DND-41 (cell line): Measurements from ENCODE around the gene EFNA4.
A peak's percentile ranks its signal among the peaks of the same experiment; 100 is the strongest.

Source experiments
- ATAC-seq: fragments of 200-7000 bp; cut with Tn5 transposase; 3 replicates; pipeline ENCODE4 v1.9.1; 2021; ENCODE audit warnings: low read depth; ENCODE audit not compliant: insufficient read depth
- DNase-seq: peaks from one replicate; pipeline ENCODE4 v3.0.0-alpha.2; 2020
- H2AFZ ChIP-seq: 2 replicates; pipeline ENCODE4 v1.6.0; 2012; ENCODE audit warnings: low read depth, low read length
- H3K27ac ChIP-seq: 2 replicates; pipeline ENCODE4 v1.5.1; 2012; ENCODE audit warnings: low read length, inconsistent platforms
- H3K27me3 ChIP-seq: fragments of 200-600 bp; sonication (generic); 2 replicates; pipeline ENCODE4 v1.6.0; 2012; ENCODE audit warnings: low read length, mild to moderate bottlenecking, inconsistent platforms; ENCODE audit not compliant: insufficient read depth, poor library complexity
- H3K36me3 ChIP-seq: 2 replicates; pipeline ENCODE4 v1.5.1; 2012; ENCODE audit warnings: low read length, inconsistent platforms; ENCODE audit not compliant: insufficient read depth
- H3K4me1 ChIP-seq: 2 replicates; pipeline ENCODE4 v1.5.1; 2012; ENCODE audit warnings: mild to moderate bottlenecking, low read length; ENCODE audit not compliant: insufficient read depth
- H3K4me2 ChIP-seq: 2 replicates; pipeline ENCODE4 v1.6.0; 2012; ENCODE audit warnings: mild to moderate bottlenecking, moderate library complexity, low read length, inconsistent platforms; ENCODE audit not compliant: insufficient read depth
- H3K4me3 ChIP-seq, 2 experiments: fragments of 200-600 bp in 1 of 2; shearing (Covaris generic) in 1 of 2; 2 replicates each; pipeline ENCODE4 v1.5.1; 2012 to 2016; ENCODE audit warnings: inconsistent platforms in 2 of 2, low read length in 2 of 2, mild to moderate bottlenecking in 2 of 2, low read depth in 1 of 2, moderate library complexity in 1 of 2
- H3K79me2 ChIP-seq: 2 replicates; pipeline ENCODE4 v1.6.0; 2012; ENCODE audit warnings: low read length, inconsistent platforms; ENCODE audit not compliant: insufficient read depth
- H3K9ac ChIP-seq: 2 replicates; pipeline ENCODE4 v1.6.0; 2012; ENCODE audit warnings: low read depth, mild to moderate bottlenecking, inconsistent platforms, low read length, moderate library complexity
- H3K9me3 ChIP-seq: 2 replicates; pipeline ENCODE4 v1.5.1; 2012; ENCODE audit warnings: low read length, moderate library complexity, mild to moderate bottlenecking, inconsistent platforms; ENCODE audit not compliant: insufficient read depth, severe bottlenecking
- H4K20me1 ChIP-seq: 2 replicates; pipeline ENCODE4 v1.6.0; 2012; ENCODE audit warnings: low read length; ENCODE audit not compliant: insufficient read depth
- EZH2 ChIP-seq: IDR thresholded peaks from 3 replicates; pipeline ENCODE4 v1.6.1; 2012; ENCODE audit warnings: borderline replicate concordance, low read depth, mild to moderate bottlenecking, moderate library complexity, low read length, inconsistent platforms; ENCODE audit not compliant: severe bottlenecking
- TF ChIP-seq, protein P1 (sequence below): IDR thresholded peaks from 2 replicates; pipeline ENCODE4 v1.5.1; 2012; ENCODE audit warnings: borderline replicate concordance, low read length, moderate library complexity, mild to moderate bottlenecking; ENCODE audit not compliant: poor library complexity, severe bottlenecking; ENCODE audit errors: extremely low read depth

EFNA4 gene

DNA sequence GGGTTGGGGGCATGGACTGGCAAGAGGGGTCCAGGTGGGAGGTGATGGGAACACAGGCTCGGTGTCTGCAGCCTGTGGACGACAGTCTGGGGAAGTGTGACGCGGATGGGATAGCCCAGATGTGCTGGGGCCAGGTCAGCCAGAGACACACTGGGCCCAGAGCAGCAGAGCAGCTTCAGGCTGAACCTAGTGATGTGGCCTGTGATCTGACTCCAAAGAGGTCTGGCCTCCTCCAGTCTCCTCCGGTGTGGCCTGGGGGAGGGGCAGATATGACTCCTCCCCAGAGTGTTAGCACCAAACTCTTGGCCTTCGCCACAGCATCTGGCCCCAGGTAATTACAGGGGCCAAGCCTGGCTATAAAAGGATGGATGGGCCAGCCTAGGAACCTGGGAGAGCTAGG, 28.6 kb downstream of the EFNA4 start:
- TF ChIP-seq, protein P1, sequence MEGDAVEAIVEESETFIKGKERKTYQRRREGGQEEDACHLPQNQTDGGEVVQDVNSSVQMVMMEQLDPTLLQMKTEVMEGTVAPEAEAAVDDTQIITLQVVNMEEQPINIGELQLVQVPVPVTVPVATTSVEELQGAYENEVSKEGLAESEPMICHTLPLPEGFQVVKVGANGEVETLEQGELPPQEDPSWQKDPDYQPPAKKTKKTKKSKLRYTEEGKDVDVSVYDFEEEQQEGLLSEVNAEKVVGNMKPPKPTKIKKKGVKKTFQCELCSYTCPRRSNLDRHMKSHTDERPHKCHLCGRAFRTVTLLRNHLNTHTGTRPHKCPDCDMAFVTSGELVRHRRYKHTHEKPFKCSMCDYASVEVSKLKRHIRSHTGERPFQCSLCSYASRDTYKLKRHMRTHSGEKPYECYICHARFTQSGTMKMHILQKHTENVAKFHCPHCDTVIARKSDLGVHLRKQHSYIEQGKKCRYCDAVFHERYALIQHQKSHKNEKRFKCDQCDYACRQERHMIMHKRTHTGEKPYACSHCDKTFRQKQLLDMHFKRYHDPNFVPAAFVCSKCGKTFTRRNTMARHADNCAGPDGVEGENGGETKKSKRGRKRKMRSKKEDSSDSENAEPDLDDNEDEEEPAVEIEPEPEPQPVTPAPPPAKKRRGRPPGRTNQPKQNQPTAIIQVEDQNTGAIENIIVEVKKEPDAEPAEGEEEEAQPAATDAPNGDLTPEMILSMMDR, result no peak
- no peak for TF ChIP-seq EZH2
- no peaks in the 10 kb centered on the region for H3K79me2 ChIP-seq
- H3K4me3 ChIP-seq, result no peak overlapping the region
- H3K36me3 ChIP-seq, result no peaks in the 10 kb centered on the region
- H3K4me1 ChIP-seq, result peaks cover 9% of the 10 kb centered on the region
- H3K27me3 ChIP-seq, result peaks cover 24% of the 10 kb centered on the region
- no peaks in the 10 kb centered on the region for H3K9me3 ChIP-seq
- no peak overlapping the region for H3K27ac ChIP-seq
- H3K4me2 ChIP-seq, result no peak overlapping the region
- DNase-seq (no peak), ATAC-seq (no peak)
- H3K9ac ChIP-seq, result no peak overlapping the region
- H2AFZ ChIP-seq, result no peak overlapping the region
- H4K20me1 ChIP-seq, result peaks cover 7% of the 10 kb centered on the region

DNA sequence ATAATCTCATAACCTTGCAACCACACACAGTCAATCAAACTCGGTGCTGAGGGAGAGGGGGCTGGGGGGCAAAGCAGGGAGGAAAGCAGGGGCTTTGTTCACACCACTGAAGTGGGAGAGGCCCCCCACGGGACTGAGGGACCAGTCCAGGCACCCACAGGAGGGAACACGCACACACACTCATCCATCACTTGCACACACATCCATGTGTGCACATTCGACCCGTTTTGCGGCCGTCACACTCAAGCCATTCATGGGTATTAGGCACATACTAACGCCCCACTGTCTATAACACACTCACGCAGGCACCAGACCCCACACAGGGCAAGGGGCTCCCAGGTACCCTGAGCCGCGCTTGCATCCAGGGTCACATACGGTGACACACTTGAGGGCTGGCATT, 29.1 kb downstream of the EFNA4 start:
- Histone ChIP-seq H3K36me3 (no peaks in the 10 kb centered on the region), H3K27ac (no peak overlapping the region), H2AFZ (no peak overlapping the region), H4K20me1 (peaks cover 7% of the 10 kb centered on the region), H3K4me2 (no peak overlapping the region), H3K27me3 (peaks cover 24% of the 10 kb centered on the region), H3K79me2 (no peaks in the 10 kb centered on the region), H3K4me1 (peaks cover 9% of the 10 kb centered on the region), H3K4me3 (no peak overlapping the region), H3K9me3 (no peaks in the 10 kb centered on the region), H3K9ac (no peak overlapping the region)
- no peak for DNase-seq
- no peak for TF ChIP-seq EZH2
- TF ChIP-seq, protein P1, result no peak
- ATAC-seq, result no peak

DNA sequence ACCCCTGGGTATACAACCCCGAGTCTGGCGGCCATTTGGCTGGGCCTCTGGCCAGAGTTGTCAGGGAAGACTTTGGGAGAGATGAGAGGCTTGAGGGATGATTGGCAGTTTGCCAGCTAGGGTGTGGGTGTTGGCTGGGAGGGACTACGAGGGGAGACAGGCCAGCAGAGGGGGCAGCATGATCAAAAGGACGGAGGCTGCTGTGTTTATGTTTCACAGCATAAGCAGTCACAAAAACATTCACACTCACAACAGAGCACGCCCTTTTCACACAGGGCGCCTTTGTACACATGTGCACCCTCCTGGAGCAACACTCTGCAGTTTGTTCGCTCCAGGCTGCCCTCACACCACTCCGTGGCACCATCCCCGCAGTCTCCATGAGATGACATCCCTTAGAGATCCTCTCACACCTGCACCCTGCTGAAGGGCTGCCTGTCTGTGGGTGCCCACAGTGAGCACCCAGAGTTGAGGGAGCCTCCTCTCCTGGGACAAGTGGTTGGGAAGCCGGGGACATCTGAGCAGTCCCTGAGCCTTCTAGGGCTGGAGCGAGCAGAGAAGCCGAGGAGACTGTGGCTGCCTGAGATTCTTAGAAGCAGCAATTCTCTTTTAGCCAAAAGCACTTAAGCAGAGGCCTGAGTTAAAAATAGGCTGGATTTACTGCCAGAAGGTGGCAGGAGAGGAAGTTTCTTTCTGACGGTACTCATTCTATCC, 30.5 kb downstream of the EFNA4 start:
- Histone ChIP-seq H3K27ac (no peak overlapping the region), H3K9me3 (no peaks in the 10 kb centered on the region), H3K4me3 (no peak overlapping the region), H3K4me2 (no peak overlapping the region), H3K4me1 (peaks cover 9% of the 10 kb centered on the region), H3K36me3 (no peaks in the 10 kb centered on the region), H3K9ac (no peak overlapping the region), H4K20me1 (peaks cover 7% of the 10 kb centered on the region), H3K27me3 (peaks cover 24% of the 10 kb centered on the region), H2AFZ (no peak overlapping the region), H3K79me2 (no peaks in the 10 kb centered on the region)
- TF ChIP-seq EZH2, result no peak
- TF ChIP-seq, protein P1, result peak; percentile 45
- ATAC-seq (0 out of 3 replicates have a peak, but pooled peaks have one; percentile 20), DNase-seq (no peak)
